ENCODE results near the gene MARF1.

Gene MARF1

DNA sequence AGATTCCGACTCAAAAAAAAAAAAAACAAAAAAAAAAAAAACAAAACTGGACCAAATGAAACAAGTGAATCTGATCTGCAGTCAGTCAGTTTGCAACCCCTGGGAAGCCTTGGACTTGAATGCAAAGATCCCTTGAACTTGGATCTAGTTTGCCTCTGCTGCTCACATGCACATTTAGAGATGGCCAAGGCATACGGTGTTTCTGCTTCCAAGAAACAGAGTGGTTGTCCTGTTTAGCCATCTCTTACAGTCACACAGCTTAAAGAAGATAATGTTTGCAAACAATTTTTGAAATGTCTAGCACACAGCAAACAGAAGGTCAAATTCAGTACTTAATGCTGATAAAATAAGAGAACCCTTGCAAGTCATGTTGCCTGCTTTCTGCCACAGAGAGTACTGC is 11.6 kb upstream of the MARF1 start:
- Histone ChIP-seq H2BK15ac (ENCODE audit: low read length) (no peak overlapping the region), H4K91ac (ENCODE audit: low read depth, low read length, poor library complexity) (no peak overlapping the region), H2BK12ac (ENCODE audit: low read length) (no peak overlapping the region), H3K18ac (ENCODE audit: low read length) (no peak overlapping the region), H2AK5ac (ENCODE audit: low read depth, low read length) (no peak overlapping the region), H3K9me3 (replicated peaks in 1 of 2; ENCODE audit: control insufficient read depth in 2 of 2, insufficient read depth in 1 of 2, low read depth in 1 of 2, low read length in 2 of 2) (no peaks in the 10 kb centered on the region), H4K8ac (ENCODE audit: low read depth, low read length) (no peak overlapping the region), H2BK120ac (ENCODE audit: low read depth, low read length) (no peak overlapping the region), H3K4me3 (ENCODE audit: low read length in 2 of 2) (no peak overlapping the region), H3K23ac (ENCODE audit: low read depth, low read length, poor library complexity) (no peak overlapping the region), H3K27ac (replicated peaks; ENCODE audit: low read length) (no peak overlapping the region), H3K4me1 (ENCODE audit: control insufficient read depth in 2 of 2, insufficient read depth in 1 of 2, low read depth in 1 of 2, low read length in 2 of 2) (peaks cover 1 to 2% of the 10 kb centered on the region in 2 donors), H3K14ac (ENCODE audit: low read length) (no peak overlapping the region), H2BK5ac (ENCODE audit: low read length) (no peak overlapping the region), H3K4ac (ENCODE audit: low read length) (no peak overlapping the region), H3K27me3 (ENCODE audit: control insufficient read depth in 3 of 3, insufficient read depth in 3 of 3, low read depth in 1 of 3, low read length in 3 of 3) (no peaks in the 10 kb centered on the region), H3K79me1 (ENCODE audit: low read depth, low read length) (peaks cover 6% of the 10 kb centered on the region), H3K36me3 (replicated peaks in 1 of 2; ENCODE audit: control insufficient read depth in 2 of 2, insufficient read depth in 2 of 2, low read length in 2 of 2) (peaks cover 3 to 17% of the 10 kb centered on the region in 2 donors), H3K4me2 (ENCODE audit: insufficient read depth, low read length, poor library complexity, severe bottlenecking) (no peak overlapping the region), H2AFZ (ENCODE audit: low read length) (no peak overlapping the region), H3K9ac (ENCODE audit: low read depth, low read length, poor library complexity) (no peak overlapping the region)
- WGBS, 2 donors (ENCODE audit: extremely low coverage in 2 of 2, insufficient read length in 2 of 2, insufficient replicate concordance in 1 of 2): no CpG with 5 or more reads among the region's 2 CpGs
- DNase-seq (ENCODE audit: low spot score): no peak

DNA sequence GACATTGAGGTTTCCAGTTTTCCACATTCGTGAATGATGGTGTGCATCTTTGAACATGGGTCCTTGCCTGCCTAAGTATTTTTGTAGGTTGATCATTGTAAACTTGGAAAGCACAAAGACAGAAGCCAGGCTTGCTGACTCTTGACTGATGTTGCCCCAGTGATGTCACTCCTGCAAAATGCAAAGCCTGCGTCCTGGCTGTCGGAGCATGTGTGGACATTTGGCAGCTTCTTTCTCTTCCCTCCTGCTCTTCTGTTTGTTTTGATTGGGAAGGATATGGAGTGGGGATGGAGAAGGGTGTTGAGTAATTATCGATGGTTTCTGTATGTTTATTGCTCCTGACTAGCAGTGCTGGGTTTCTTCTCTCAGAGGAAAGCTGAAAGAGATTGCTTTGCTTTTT is 10.3 kb upstream of the MARF1 start:
- no peak for DNase-seq (ENCODE audit: low spot score)
- Histone ChIP-seq H2AK5ac (ENCODE audit: low read depth, low read length) (no peak overlapping the region), H3K4me2 (ENCODE audit: insufficient read depth, low read length, poor library complexity, severe bottlenecking) (no peak overlapping the region), H3K18ac (ENCODE audit: low read length) (no peak overlapping the region), H3K27me3 (ENCODE audit: control insufficient read depth in 3 of 3, insufficient read depth in 3 of 3, low read depth in 1 of 3, low read length in 3 of 3) (no peaks in the 10 kb centered on the region), H3K4ac (ENCODE audit: low read length) (no peak overlapping the region), H3K27ac (replicated peaks; ENCODE audit: low read length) (no peak overlapping the region), H3K9me3 (replicated peaks in 1 of 2; ENCODE audit: control insufficient read depth in 2 of 2, insufficient read depth in 1 of 2, low read depth in 1 of 2, low read length in 2 of 2) (no peaks in the 10 kb centered on the region), H3K9ac (ENCODE audit: low read depth, low read length, poor library complexity) (no peak overlapping the region), H4K91ac (ENCODE audit: low read depth, low read length, poor library complexity) (no peak overlapping the region), H2BK5ac (ENCODE audit: low read length) (no peak overlapping the region), H2BK120ac (ENCODE audit: low read depth, low read length) (no peak overlapping the region), H2AFZ (ENCODE audit: low read length) (no peak overlapping the region), H3K14ac (ENCODE audit: low read length) (no peak overlapping the region), H3K4me1 (ENCODE audit: control insufficient read depth in 2 of 2, insufficient read depth in 1 of 2, low read depth in 1 of 2, low read length in 2 of 2) (peaks cover 3 to 4% of the 10 kb centered on the region in 2 donors), H3K4me3 (ENCODE audit: low read length in 2 of 2) (no peak overlapping the region), H2BK15ac (ENCODE audit: low read length) (no peak overlapping the region), H3K36me3 (replicated peaks in 1 of 2; ENCODE audit: control insufficient read depth in 2 of 2, insufficient read depth in 2 of 2, low read length in 2 of 2) (peaks cover 3 to 14% of the 10 kb centered on the region in 2 donors), H3K79me1 (ENCODE audit: low read depth, low read length) (peaks cover 6% of the 10 kb centered on the region), H3K23ac (ENCODE audit: low read depth, low read length, poor library complexity) (no peak overlapping the region), H2BK12ac (ENCODE audit: low read length) (no peak overlapping the region), H4K8ac (ENCODE audit: low read depth, low read length) (no peak overlapping the region)
- 100% methylated on average over 1 of the region's 4 CpGs; no CpG with 5 or more reads in 1 of the 2 donors for WGBS, 2 donors (ENCODE audit: extremely low coverage in 2 of 2, insufficient read length in 2 of 2, insufficient replicate concordance in 1 of 2)

DNA sequence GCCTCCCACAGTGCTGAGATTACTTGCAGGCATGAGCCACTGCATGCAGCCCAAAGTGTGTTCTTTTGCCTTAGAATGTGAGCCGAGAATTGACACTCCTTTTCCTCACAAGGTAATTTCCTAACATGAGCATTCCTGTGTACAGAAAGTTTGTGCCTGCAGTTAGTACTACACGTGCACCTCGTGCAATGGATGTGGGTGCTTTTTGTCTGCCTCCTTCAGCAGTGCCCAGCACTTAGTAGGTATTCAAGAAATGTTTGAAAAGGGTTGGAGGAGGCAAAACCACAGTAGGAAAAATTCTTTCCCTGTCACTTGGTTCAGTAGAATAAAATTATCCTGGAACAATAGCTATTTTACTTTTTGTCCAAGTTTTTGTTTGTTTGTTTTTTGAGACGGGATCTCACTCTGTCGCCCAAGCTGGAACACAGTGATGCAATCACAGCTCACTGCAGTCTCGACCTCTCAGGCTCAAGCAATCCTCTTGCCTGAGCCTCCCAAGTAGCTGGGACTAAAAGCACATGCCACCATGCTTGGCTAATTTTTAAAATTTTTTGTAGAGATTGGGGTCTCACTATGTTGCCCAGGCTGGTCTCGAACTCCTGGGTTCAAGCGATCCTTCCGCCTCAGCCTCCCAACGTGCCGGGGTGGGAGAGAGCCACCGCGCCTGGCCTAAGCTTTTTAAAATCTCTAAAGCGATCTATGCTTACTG is 9.5 kb upstream of the MARF1 start:
- Histone ChIP-seq H3K4me3 (ENCODE audit: low read length in 2 of 2) (no peak overlapping the region), H3K4me1 (ENCODE audit: control insufficient read depth in 2 of 2, insufficient read depth in 1 of 2, low read depth in 1 of 2, low read length in 2 of 2) (peaks cover 3 to 4% of the 10 kb centered on the region in 2 donors), H2BK120ac (ENCODE audit: low read depth, low read length) (no peak overlapping the region), H4K8ac (ENCODE audit: low read depth, low read length) (no peak overlapping the region), H2AFZ (ENCODE audit: low read length) (no peak overlapping the region), H2BK12ac (ENCODE audit: low read length) (no peak overlapping the region), H3K14ac (ENCODE audit: low read length) (no peak overlapping the region), H2BK15ac (ENCODE audit: low read length) (no peak overlapping the region), H3K36me3 (replicated peaks in 1 of 2; ENCODE audit: control insufficient read depth in 2 of 2, insufficient read depth in 2 of 2, low read length in 2 of 2) (peaks cover 3 to 14% of the 10 kb centered on the region in 2 donors), H3K79me1 (ENCODE audit: low read depth, low read length) (peaks cover 6% of the 10 kb centered on the region), H3K9me3 (replicated peaks in 1 of 2; ENCODE audit: control insufficient read depth in 2 of 2, insufficient read depth in 1 of 2, low read depth in 1 of 2, low read length in 2 of 2) (no peaks in the 10 kb centered on the region), H3K9ac (ENCODE audit: low read depth, low read length, poor library complexity) (no peak overlapping the region), H3K27me3 (ENCODE audit: control insufficient read depth in 3 of 3, insufficient read depth in 3 of 3, low read depth in 1 of 3, low read length in 3 of 3) (no peaks in the 10 kb centered on the region), H4K91ac (ENCODE audit: low read depth, low read length, poor library complexity) (no peak overlapping the region), H3K23ac (ENCODE audit: low read depth, low read length, poor library complexity) (no peak overlapping the region), H3K4ac (ENCODE audit: low read length) (no peak overlapping the region), H2BK5ac (ENCODE audit: low read length) (no peak overlapping the region), H3K18ac (ENCODE audit: low read length) (no peak overlapping the region), H2AK5ac (ENCODE audit: low read depth, low read length) (no peak overlapping the region), H3K4me2 (ENCODE audit: insufficient read depth, low read length, poor library complexity, severe bottlenecking) (no peak overlapping the region), H3K27ac (replicated peaks; ENCODE audit: low read length) (no peak overlapping the region)
- DNase-seq (ENCODE audit: low spot score): no peak
- no CpG with 5 or more reads among the region's 14 CpGs for WGBS, 2 donors (ENCODE audit: extremely low coverage in 2 of 2, insufficient read length in 2 of 2, insufficient replicate concordance in 1 of 2)

DNA sequence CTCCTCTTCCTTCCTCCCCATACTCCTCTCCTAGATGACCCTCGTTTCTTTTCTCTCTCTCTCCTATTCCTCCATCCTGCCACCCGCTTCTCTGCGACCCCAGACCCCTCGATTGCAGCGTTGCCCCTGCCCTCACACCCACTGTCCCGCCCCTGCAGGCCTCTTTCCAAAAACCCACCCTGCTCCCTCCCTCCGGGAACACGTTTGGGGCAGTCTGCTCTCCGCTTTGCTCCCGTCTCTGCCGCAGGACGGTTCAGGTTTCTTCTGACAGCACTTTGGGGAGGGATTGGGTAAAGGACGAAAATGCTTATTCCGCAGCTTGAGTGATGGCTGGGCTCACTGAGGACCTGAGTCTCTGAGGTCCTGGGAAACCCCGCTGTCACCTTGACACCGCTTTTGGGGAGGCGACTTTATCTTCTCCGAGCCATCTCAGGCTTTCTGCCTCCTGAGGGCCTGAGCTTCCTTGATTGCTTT is 7.8 kb upstream of the MARF1 start:
- Histone ChIP-seq H3K23ac (ENCODE audit: low read depth, low read length, poor library complexity) (no peak overlapping the region), H3K9ac (ENCODE audit: low read depth, low read length, poor library complexity) (peak overlapping the region; percentile 95), H2BK12ac (ENCODE audit: low read length) (no peak overlapping the region), H2AFZ (ENCODE audit: low read length) (peak overlapping the region; percentile 91), H4K8ac (ENCODE audit: low read depth, low read length) (no peak overlapping the region), H3K79me1 (ENCODE audit: low read depth, low read length) (peaks cover 6% of the 10 kb centered on the region), H3K4ac (ENCODE audit: low read length) (no peak overlapping the region), H2AK5ac (ENCODE audit: low read depth, low read length) (no peak overlapping the region), H2BK5ac (ENCODE audit: low read length) (no peak overlapping the region), H3K18ac (ENCODE audit: low read length) (peak overlapping the region; percentile 72), H3K36me3 (replicated peaks in 1 of 2; ENCODE audit: control insufficient read depth in 2 of 2, insufficient read depth in 2 of 2, low read length in 2 of 2) (peaks cover 3 to 14% of the 10 kb centered on the region in 2 donors), H2BK15ac (ENCODE audit: low read length) (no peak overlapping the region), H3K9me3 (replicated peaks in 1 of 2; ENCODE audit: control insufficient read depth in 2 of 2, insufficient read depth in 1 of 2, low read depth in 1 of 2, low read length in 2 of 2) (no peaks in the 10 kb centered on the region), H2BK120ac (ENCODE audit: low read depth, low read length) (no peak overlapping the region), H3K4me2 (ENCODE audit: insufficient read depth, low read length, poor library complexity, severe bottlenecking) (peak overlapping the region; percentile 83), H3K4me1 (ENCODE audit: control insufficient read depth in 2 of 2, insufficient read depth in 1 of 2, low read depth in 1 of 2, low read length in 2 of 2) (peaks cover 3 to 4% of the 10 kb centered on the region in 2 donors), H3K14ac (ENCODE audit: low read length) (no peak overlapping the region), H3K27me3 (ENCODE audit: control insufficient read depth in 3 of 3, insufficient read depth in 3 of 3, low read depth in 1 of 3, low read length in 3 of 3) (no peaks in the 10 kb centered on the region), H3K27ac (replicated peaks; ENCODE audit: low read length) (peak overlapping the region; percentile 58), H4K91ac (ENCODE audit: low read depth, low read length, poor library complexity) (no peak overlapping the region), H3K4me3 (ENCODE audit: low read length in 2 of 2) (peak overlapping the region; percentile 92)
- DNase-seq (ENCODE audit: low spot score): peak; percentile 20
- WGBS, 2 donors (ENCODE audit: extremely low coverage in 2 of 2, insufficient read length in 2 of 2, insufficient replicate concordance in 1 of 2): no CpG with 5 or more reads among the region's 18 CpGs
